HG02798 (cell line): ENCODE results near the gene CNTNAP1.
A peak's percentile ranks its signal among the peaks of the same experiment; 100 is the strongest.

Experiments used
- ATAC-seq: cut with Tn5 transposase; IDR thresholded peaks from one replicate; pipeline ENCODE4 v1.9.1; 2021; ENCODE audit warnings: mild to moderate bottlenecking; ENCODE audit not compliant: unreplicated experiment, poor library complexity

CNTNAP1 gene

GRCh38 chr17:42683407-42684034 lies 1.2 kb downstream of the CNTNAP1 start:
- ATAC-seq = no peak

GRCh38 chr17:42684929-42685556 lies 2.7 kb downstream of the CNTNAP1 start:
- no peak for ATAC-seq

DNA sequence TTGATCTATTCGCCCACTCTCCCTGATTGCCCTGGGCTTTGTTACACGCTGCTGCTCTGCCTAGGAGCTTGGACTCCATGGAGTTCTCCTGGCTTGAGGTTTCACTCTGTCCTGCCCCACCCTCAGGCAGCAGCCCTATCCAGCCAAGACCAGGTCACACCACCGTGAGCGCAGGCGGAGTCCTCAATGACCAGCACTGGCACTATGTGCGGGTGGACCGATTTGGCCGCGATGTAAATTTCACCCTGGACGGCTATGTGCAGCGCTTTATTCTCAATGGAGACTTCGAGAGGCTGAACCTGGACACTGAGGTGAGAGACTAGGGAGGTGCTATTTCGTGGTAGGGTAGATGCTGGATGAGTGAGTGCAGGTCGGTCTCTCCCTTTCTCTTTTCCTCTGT lies 3.5 kb downstream of the CNTNAP1 start:
- ATAC-seq = no peak

GRCh38 chr17:42686520-42687128 lies 4.3 kb downstream of the CNTNAP1 start:
- ATAC-seq = no peak

DNA sequence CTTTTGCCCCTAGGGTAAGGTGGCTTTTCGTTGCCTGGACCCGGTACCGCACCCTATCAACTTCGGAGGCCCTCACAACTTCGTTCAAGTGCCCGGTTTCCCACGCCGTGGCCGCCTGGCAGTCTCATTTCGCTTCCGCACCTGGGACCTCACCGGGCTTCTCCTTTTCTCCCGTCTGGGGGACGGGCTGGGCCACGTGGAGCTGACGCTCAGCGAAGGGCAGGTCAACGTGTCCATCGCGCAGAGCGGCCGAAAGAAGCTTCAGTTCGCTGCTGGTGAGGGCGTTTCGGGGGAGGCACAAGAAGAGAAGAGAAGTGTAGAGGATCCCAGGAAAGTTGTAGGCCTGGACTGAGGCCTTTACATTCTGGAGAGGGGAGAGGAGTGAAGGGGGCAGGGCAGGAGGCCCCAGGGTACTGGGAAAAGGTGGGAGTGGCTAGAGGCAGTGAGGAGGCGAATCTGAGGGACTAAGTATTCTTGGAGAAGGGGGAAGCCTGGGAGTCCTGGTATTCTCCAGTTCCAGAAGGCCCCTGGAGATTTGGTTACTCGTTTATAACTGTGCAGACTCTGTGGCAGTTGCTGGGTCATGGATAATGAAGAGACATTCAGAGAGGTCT lies 5.5 kb downstream of the CNTNAP1 start:
- no peak for ATAC-seq

DNA sequence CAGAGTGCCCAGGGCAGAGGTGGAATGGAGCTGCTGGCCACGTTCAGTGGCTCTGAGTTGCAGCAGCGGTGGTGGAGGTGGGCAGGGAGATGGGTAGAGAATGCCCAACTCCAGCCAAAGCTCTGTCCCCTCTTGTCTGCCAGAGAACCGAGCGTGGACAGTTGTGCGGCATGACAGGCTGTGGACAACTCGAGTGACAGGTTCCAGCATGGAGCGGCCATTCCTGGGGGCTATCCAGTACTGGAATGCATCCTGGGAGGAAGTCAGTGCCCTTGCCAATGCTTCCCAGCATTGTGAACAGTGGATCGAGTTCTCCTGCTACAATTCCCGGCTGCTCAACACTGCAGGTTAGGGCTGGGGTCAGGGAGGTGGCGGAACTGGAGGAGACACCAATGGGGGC lies 8.3 kb downstream of the CNTNAP1 start:
- no peak for ATAC-seq

DNA sequence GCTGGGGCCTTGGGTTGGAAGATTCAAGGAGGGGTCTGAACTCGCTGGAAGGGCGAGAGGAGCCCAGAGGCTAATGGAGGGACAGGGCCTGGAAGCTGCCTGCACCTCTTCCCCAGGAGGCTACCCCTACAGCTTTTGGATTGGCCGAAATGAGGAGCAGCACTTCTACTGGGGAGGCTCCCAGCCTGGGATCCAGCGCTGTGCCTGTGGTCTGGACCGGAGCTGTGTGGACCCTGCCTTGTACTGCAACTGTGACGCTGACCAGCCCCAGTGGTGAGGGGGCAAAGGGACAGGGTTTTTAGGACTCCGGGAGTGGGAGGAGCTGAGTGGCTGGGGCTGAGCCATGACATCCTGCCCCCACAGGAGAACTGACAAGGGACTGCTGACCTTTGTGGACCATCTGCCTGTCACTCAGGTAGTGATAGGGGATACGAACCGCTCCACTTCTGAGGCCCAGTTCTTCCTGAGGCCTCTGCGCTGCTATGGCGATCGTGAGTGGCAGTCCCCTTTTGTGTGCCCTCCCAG lies 8.8 kb downstream of the CNTNAP1 start:
- ATAC-seq = no peak

DNA sequence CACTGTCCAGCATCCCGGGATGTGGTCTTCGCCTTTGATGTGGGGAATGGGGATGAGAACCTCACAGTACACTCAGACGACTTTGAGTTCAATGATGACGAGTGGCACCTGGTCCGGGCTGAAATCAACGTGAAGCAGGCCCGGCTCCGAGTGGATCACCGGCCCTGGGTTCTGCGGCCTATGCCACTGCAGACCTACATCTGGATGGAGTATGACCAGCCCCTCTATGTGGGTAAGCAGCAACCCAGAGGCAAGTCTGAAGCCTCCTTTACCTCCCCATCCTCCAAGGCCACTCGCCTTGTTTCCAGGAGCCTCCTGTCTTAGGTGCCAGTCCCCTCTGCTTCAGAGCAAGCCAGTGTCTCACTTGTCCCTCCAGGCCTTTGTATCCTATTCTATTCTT lies 10.2 kb downstream of the CNTNAP1 start:
- no peak for ATAC-seq

DNA sequence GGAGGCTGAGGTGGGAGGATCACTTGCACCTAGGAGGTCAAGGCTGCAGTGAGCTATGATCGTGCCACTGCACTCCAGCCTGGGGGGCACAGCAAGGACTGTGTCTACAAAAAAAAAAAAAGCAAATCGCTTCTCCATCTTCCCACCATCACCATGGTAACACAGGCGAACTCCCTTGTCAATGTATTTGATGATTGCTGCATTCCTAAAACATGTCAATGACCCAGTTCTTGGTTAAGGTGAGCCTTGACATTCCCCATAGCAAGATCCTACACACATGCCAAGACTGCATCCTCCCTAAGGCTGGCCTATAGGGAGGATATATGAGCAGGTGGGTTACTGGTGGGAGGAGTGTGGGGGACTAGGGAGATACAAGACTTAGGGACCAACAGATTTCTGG lies 12.2 kb downstream of the CNTNAP1 start:
- no peak for ATAC-seq

DNA sequence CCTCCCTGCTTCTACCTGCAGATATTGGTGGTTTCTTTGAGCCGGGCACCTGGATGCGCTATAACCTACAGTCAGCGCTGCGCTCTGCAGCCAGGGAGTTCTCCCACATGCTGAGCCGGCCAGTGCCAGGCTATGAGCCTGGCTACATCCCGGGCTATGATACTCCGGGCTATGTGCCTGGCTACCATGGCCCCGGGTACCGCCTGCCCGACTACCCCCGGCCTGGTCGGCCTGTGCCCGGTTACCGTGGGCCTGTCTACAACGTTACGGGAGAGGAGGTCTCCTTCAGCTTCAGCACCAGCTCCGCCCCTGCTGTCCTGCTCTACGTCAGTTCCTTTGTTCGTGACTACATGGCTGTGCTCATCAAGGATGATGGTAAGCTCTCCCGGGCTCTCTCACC lies 13.2 kb downstream of the CNTNAP1 start:
- ATAC-seq = no peak

- ATAC-seq = no peak
Measured at GRCh38 chr17:42697108-42697811, 14.9 kb downstream of the CNTNAP1 start.

DNA sequence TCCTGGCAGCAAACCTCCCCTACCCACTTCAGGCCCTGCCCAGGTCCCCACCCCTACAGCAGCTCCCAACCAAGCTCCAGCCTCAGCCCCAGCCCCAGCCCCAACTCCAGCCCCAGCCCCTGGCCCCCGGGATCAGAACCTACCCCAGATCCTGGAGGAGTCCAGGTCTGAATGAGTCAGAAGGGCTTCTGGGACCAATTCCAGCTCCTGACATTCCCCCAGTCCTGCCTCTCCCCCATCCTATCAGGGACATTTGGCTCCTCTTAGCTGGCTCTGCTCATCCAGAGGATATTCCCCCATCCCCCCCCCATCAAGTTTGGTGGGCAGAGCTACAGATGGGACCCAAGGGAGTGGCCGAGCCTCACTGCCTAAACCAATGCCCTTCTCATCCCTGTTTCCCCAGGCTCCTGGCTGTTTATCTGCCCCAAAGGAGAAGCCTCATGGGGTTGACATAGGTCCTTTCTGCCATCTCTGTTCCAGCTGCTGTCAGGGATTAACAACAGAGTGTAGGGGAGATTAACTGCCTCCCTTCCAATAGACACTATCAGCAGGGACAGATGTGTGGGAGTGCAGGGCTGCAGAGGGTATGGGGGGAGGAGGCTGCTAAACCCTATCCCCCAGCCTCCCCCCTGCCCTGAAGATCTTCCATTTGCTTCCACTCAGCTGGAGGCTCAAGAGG lies 16.5 kb downstream of the CNTNAP1 start:
- no peak for ATAC-seq

GRCh38 chr17:42699415-42699740 lies 17.0 kb downstream of the CNTNAP1 start:
- ATAC-seq = no peak

- ATAC-seq = no peak
Measured at GRCh38 chr17:42700586-42701289, 18.4 kb downstream of the CNTNAP1 start.

DNA sequence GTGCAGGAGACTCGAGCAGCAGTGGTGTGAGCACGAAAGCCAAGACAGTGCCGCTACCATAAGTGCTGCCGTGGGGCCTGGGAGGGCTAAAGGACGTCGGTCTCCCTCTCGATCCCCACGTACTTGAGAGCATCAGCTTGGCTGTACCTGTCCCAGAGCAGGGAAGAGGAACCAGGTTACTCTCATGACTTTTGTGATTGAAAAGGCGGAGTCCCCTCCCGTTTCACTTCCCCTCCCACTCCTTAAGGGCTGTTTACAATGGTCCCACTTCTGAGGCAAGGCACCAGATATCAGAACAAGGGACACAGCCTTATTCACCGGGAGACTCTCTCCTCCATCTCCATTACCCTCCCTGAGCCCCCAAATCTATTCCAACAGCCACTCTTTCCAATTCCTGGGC lies 20.1 kb downstream of the CNTNAP1 start:
- ATAC-seq = no peak

DNA sequence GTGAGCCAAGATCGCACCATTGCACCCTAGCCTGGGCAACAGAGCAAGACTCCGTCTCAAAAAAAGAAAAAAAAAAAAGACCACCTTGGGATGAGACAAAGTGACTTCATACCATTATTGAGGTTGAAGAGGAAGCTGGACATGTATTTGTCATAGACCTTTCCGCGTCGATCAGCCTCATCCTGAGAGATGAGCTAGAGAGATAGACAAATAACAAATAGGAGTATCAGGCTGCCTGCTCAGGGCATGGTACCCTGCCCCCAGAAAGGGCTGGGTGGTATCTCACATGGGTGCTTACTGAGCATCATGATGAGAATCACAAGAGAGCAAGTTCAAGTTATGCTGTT lies 22.1 kb downstream of the CNTNAP1 start:
- ATAC-seq = peak; percentile 7

- peak; percentile 80 for ATAC-seq
Measured at GRCh38 chr17:42704837-42705494, 22.6 kb downstream of the CNTNAP1 start.

DNA sequence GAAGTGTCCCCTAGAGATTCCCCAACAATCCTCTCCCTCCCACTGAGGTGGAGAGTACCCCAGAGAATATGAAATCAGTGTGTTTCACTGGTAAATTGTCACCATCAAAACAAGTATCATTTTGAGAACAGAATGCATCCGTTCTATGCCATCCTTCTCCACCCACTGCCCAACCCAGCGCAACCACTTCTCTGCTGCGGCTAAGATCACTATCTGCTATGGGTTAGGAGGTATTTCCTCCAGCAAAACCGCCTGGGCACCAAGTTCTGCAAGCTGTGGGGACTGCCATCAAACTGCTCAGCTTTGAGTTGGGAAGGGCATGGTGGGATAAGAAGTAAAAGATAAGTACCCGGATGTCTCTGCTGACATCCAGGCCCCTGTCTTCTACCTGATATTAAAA lies 24.4 kb downstream of the CNTNAP1 start:
- no peak for ATAC-seq

DNA sequence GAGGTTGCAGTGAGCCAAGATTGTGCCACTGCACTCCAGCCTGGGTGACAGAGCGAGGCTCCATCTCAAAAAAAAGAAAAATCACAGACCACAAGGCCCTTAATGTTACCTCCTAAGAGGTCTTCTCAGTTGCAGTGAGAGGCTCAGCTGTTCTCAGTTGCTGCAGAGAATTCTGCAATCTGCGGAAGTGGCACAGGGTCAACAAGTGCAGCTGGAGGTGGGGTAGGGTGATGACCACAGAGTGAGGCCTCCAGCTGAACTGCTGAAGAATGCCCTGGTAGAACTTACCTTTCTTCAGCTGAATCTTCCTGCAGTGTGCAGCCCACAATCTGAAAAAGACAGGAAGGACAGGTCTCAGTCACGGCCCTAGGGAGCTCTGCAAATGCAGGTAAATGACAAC lies 26.3 kb downstream of the CNTNAP1 start:
- ATAC-seq = no peak
